ENCODE results near the gene AJUBA.
"Not testable (repeated sequence)": the region's sequence is repeated elsewhere in the genome, so short reads cannot be mapped to it uniquely, and the experiment has no call there.

Gene AJUBA

GRCh38 chr14:23005451-23006187, 23.3 kb upstream of the AJUBA start:
- DNase-seq = no peak

GRCh38 chr14:23004274-23004673, 21.9 kb upstream of the AJUBA start:
- DNase-seq = not testable (repeated sequence)

- DNase-seq = no peak
These were observed 20.2 kb upstream of the AJUBA start for GRCh38 chr14:23002592-23002991.

GRCh38 chr14:23000860-23001259, 18.5 kb upstream of the AJUBA start:
- DNase-seq = no peak

GRCh38 chr14:22998329-22999012, 16.1 kb upstream of the AJUBA start:
- no peak for DNase-seq

GRCh38 chr14:22997676-22998323, 15.4 kb upstream of the AJUBA start:
- no peak for DNase-seq

GRCh38 chr14:22996768-22997654, 14.7 kb upstream of the AJUBA start:
- no peak for DNase-seq

GRCh38 chr14:22995889-22996625, 13.7 kb upstream of the AJUBA start:
- no peak for DNase-seq

GRCh38 chr14:22994762-22995275, 12.5 kb upstream of the AJUBA start:
- no peak for DNase-seq

GRCh38 chr14:22993517-22993916, 11.2 kb upstream of the AJUBA start:
- DNase-seq = no peak

- no peak for DNase-seq
These were observed 9.5 kb upstream of the AJUBA start for GRCh38 chr14:22991852-22992251.

- no peak for DNase-seq
These were observed 4.9 kb upstream of the AJUBA start for GRCh38 chr14:22987291-22987690.

GRCh38 chr14:22986508-22987054, 4.2 kb upstream of the AJUBA start:
- peak; percentile 93 for DNase-seq

GRCh38 chr14:22985894-22986507, 3.6 kb upstream of the AJUBA start:
- no peak for DNase-seq

GRCh38 chr14:22984959-22985658, 2.8 kb upstream of the AJUBA start:
- DNase-seq = no peak

- DNase-seq = no peak
These were observed 375 bp downstream of the AJUBA start for GRCh38 chr14:22981876-22982476.

GRCh38 chr14:22981090-22981875, 1.1 kb downstream of the AJUBA start:
- DNase-seq = peak; percentile 78

GRCh38 chr14:22980672-22981089, 1.7 kb downstream of the AJUBA start:
- peak; percentile 78 for DNase-seq

- DNase-seq = no peak
These were observed 2.5 kb downstream of the AJUBA start for GRCh38 chr14:22979748-22980392.

Data from activated CD8-positive, alpha-beta memory T cell treated with anti-CD3 and anti-CD28 coated beads for 24 hours (primary cell).